ENCODE results near the gene MAML2. TPM values are rescaled to one million over a fixed set of nuclear protein-coding genes. Genes with fewer than 3 reads are reported as not detected.
A peak's percentile ranks its signal among the peaks of the same experiment; 100 is the strongest.

Gene MAML2
- total and polyA plus RNA-seq, 8 donors = 2.4 to 11.8 (median 4.1) TPM

DNA sequence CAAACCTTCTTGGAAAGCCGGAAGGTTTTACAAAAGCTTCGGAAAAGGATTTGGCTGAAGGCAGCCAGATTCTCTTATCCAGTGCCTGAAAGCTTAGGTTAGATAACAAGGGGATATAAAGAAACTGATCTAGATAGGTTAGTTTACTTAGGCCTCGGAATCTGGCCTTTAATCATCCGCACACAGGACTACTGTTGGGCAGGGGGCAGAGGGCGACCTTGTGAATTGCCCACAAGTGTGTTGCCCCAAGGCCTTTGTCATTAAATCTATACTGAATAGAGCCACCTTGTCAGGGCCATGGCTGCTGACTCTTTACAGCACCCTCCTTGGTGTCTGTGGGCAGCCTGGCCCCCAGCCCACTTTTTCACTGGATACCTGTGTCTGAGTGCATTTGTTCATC lies 409.4 kb downstream of the MAML2 start:
- DNase-seq (no peak), FAIRE-seq (no peak), ATAC-seq (no peak)
- Histone ChIP-seq H3K36me3 (no peaks in the 10 kb centered on the region), H3K27ac (no peak overlapping the region), H3K4me3 (no peak overlapping the region), H3K27me3 (no peaks in the 10 kb centered on the region), H3K9me3 (no peaks in the 10 kb centered on the region), H3K4me1 (no peaks in the 10 kb centered on the region)
- TF ChIP-seq, protein P1, sequence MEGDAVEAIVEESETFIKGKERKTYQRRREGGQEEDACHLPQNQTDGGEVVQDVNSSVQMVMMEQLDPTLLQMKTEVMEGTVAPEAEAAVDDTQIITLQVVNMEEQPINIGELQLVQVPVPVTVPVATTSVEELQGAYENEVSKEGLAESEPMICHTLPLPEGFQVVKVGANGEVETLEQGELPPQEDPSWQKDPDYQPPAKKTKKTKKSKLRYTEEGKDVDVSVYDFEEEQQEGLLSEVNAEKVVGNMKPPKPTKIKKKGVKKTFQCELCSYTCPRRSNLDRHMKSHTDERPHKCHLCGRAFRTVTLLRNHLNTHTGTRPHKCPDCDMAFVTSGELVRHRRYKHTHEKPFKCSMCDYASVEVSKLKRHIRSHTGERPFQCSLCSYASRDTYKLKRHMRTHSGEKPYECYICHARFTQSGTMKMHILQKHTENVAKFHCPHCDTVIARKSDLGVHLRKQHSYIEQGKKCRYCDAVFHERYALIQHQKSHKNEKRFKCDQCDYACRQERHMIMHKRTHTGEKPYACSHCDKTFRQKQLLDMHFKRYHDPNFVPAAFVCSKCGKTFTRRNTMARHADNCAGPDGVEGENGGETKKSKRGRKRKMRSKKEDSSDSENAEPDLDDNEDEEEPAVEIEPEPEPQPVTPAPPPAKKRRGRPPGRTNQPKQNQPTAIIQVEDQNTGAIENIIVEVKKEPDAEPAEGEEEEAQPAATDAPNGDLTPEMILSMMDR (IDR thresholded peaks at IDR 0.05) = no peak
- 66 to 67% methylated on average over 5 of the region's 5 CpGs for WGBS, 2 donors
- intact Hi-C loops (cut with DNase I) = no loop called here

DNA sequence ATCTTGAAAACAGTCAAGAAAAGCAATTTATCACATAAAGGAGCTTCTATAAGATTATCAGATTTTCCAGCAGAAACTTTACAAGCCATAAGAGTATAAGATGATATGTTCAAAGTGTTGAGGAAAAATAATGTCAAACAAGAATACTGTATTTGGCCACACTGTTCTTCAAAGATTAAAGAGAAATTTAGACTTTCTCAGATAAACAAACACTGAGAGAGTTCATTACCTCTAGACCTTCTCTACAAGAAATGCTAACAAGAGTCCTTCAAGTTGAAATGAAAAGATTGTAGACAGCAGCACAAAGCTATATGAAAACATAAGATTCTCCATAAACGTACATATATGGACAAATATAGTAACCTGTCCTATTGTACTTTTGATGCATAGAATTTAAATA lies 411.1 kb downstream of the MAML2 start:
- 42 to 63% methylated on average over 1 of the region's 1 CpG for WGBS, 2 donors

DNA sequence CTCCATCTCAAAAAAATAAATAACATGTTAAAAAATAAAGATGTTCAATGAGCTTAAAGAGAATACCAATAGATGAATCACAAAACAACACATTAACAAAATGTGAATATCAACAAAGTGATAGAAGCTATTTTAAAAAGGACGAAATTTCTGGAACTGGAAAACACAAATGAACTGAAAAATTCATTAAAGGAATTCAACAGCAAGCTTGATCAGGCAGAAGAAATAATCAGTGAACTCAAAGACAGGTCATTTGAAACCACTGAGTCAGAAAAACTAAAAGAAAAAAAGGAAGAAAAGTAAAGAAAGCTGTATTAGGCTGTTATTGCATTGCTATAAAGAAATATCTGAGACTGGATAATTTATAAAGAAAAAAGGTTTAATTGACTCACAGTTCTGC lies 412.0 kb downstream of the MAML2 start:
- intact Hi-C loops (cut with DNase I) = no loop called here
- no peak for DNase-seq
- ATAC-seq = no peak
- no peak for FAIRE-seq
- no peak overlapping the region for H3K4me3 ChIP-seq
- no peaks in the 10 kb centered on the region for H3K9me3 ChIP-seq
- no peaks in the 10 kb centered on the region for H3K27me3 ChIP-seq
- no peaks in the 10 kb centered on the region for H3K36me3 ChIP-seq
- WGBS, 2 donors = 35 to 43% methylated on average over 1 of the region's 1 CpG
- no peak overlapping the region for H3K27ac ChIP-seq
- no peaks in the 10 kb centered on the region for H3K4me1 ChIP-seq
- TF ChIP-seq, protein P1 (IDR thresholded peaks at IDR 0.05) = no peak

More for the DNA sequence above, 411.1 kb downstream of the MAML2 start:
- Histone ChIP-seq H3K36me3 (no peaks in the 10 kb centered on the region), H3K27ac (no peak overlapping the region), H3K4me3 (no peak overlapping the region), H3K27me3 (no peaks in the 10 kb centered on the region), H3K4me1 (no peaks in the 10 kb centered on the region), H3K9me3 (no peaks in the 10 kb centered on the region)
- TF ChIP-seq, protein P1 (IDR thresholded peaks at IDR 0.05) = no peak
- ATAC-seq (no peak), DNase-seq (no peak), FAIRE-seq (peak; percentile 20)
- intact Hi-C loops (cut with DNase I) = no loop called here

DNA sequence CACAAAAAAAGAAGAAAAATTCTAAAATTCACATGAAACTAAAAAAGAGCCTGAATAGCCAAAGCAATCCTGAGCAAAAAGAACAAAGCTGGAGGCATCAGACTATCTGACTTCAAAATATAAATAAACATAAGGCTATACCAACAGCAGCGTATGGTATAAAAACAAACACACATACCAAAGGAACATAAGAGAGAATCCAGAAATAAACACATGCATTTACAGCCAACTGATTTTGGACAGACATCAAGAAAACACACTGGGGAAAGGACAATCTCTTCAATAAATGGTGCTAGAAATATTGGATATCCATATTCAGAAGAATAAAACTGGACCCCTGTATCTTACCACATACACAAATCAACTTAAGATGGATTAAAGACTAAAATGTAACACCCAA lies 416.3 kb downstream of the MAML2 start:
- H3K27me3 ChIP-seq = no peaks in the 10 kb centered on the region
- DNase-seq (no peak), FAIRE-seq (no peak), ATAC-seq (no peak)
- H3K9me3 ChIP-seq = no peaks in the 10 kb centered on the region
- intact Hi-C loops (cut with DNase I) = no loop called here
- WGBS, 2 donors = 80 to 91% methylated on average over 1 of the region's 1 CpG
- no peak overlapping the region for H3K4me3 ChIP-seq
- peaks cover 4 to 10% (median 10%) of the 10 kb centered on the region in 3 donors for H3K4me1 ChIP-seq
- H3K27ac ChIP-seq = no peak overlapping the region
- H3K36me3 ChIP-seq = no peaks in the 10 kb centered on the region
- TF ChIP-seq, protein P1 (IDR thresholded peaks at IDR 0.05) = no peak

Small RNAs within 50 kb of the gene (microRNA-seq; reads per million reads assigned to microRNA genes)
- gene MIR1260B = 0 to 0.39 reads per million in 2 donors

Other genes starting within 250 kb of the MAML2 start
- 10 to 100 TPM in 3 of 6 donors, 1 to 10 TPM in 3; 5.5 to 12.0 (median 8.3) TPM for gene CCDC82, start 46.7 kb upstream of the MAML2 start, total RNA-seq
- gene CCDC82, start 46.7 kb upstream of the MAML2 start, polyA plus RNA-seq = 10 to 100 TPM in 1 of 2 donors, 1 to 10 TPM in 1; 9.9 to 18.2 TPM
- gene JRKL, start 46.8 kb upstream of the MAML2 start, total RNA-seq = 1 to 10 TPM; 2.0 to 7.0 (median 3.1) TPM
- gene JRKL, start 46.8 kb upstream of the MAML2 start, polyA plus RNA-seq = 1 to 10 TPM; 2.5 to 3.7 TPM

Data from pancreas (tissue), 10 donors.